ENCODE data around the gene CTAGE9.
"Not testable (repeated sequence)": the region's sequence is repeated elsewhere in the genome, so short reads cannot be mapped to it uniquely, and the experiment has no call there.

Gene CTAGE9

DNA sequence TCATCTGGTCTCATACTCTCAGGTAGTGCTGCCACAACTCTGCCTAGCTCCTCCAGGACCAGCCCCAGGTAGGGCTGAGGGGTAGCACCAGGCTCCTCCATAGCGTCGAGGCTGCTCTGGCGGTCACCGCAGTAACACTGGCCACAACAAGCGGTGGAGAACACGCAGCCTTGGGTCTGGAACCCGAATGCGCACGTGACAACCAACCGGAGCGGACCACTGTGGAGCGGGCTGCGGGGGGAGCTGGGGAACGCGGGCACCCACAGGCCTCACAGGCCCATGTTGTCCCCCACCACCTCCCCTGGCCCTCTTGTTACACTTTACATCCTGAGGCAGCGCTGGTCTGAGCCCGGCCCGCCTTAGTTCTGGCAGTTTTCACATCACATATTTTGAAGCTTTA lies at the start of gene CTAGE9:
TSS of gene CTAGE9 (minus strand) at position 101 of the 400 bp plus-strand sequence. CDS start at position 101, 0 bp downstream.
- in situ Hi-C loops (cut with HindIII; ENCODE audit: low sequenced_read_pairs): not testable (repeated sequence)

GRCh38 chr6:131758920-131759319 lies 48.1 kb upstream of the CTAGE9 start:
- in situ Hi-C loops (cut with HindIII; ENCODE audit: low sequenced_read_pairs): no loop called here

DNA sequence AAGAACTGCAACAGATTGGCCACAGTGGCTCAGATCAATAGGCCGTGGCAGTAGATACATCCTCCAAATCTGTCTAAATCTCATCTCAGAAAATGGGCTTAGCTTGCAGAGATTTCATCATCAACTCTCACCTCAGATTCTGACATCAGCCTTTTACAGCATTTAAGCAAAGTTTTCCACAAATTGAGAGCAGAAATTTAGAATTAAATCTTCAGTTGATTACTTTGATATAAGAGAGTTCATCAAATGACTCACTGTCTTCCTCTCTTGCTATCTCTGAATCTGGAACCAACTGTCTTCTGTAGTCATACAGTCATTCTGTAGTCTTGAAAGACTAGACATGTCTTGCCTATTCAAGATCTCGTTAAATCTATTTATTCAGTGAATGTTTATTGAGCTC lies 45.2 kb upstream of the CTAGE9 start:
- in situ Hi-C loops (cut with HindIII; ENCODE audit: low sequenced_read_pairs): no loop called here

DNA sequence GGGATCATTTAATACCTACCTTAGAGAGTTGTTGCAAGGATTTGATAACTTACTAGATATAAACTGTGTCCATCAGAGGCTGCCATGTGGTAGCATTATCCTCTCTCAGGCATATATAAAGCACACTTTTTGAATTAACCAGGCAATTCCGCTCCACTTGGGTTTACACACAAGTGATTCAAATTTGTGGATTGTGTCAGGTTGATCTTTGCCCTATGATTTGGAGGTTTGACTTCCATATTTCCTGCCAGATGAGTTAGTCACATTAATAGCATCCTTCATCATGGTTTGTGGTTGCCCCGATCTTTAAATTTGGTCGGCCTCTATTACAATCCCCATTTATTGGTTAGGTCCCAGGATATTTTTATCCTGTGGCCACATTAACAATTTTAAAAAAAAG lies 44.8 kb upstream of the CTAGE9 start:
- in situ Hi-C loops (cut with HindIII; ENCODE audit: low sequenced_read_pairs): no loop called here

DNA sequence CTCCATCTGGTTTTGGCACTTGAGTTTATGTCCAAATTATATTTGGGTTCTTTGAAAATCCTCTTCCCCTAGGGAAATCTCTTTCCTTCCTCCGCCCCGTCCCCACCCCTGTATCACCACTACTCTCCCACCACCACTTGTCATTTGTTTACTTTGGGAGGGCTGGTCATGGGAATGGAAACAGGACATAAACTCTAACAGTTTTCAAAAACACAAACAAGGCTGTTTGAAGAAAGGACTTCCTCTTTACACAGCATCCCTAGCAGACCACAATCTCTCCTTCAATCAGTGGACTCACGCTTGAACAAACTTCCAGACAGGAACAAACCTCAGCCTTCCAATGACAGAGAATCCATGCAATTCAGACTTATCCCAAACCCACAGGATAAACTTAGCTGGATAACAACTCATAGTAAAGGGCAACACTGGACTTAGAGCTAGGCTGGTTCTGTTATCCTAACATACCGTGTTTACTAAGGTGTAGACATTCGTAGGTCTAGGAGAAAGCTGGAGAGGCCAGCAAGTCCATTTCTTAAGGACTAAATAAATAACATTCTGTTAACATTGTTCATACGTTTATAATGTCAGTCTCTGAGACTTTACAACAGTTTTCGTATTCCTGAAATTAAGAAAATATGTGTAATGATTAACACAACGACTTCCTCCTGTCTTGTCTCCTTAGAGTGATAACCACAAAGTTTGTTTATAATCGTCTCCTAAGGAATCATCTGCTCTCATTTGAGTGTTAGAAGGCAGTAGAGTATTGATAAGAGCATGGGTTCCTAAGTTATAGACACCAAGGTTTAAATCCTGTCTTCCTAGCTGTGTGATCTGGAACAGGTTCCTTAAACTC lies 44.1 kb upstream of the CTAGE9 start:
- in situ Hi-C loops (cut with HindIII; ENCODE audit: low sequenced_read_pairs): no loop called here

- in situ Hi-C loops (cut with HindIII; ENCODE audit: low sequenced_read_pairs): no loop called here
Measured at GRCh38 chr6:131754088-131754487, 43.3 kb upstream of the CTAGE9 start.

DNA sequence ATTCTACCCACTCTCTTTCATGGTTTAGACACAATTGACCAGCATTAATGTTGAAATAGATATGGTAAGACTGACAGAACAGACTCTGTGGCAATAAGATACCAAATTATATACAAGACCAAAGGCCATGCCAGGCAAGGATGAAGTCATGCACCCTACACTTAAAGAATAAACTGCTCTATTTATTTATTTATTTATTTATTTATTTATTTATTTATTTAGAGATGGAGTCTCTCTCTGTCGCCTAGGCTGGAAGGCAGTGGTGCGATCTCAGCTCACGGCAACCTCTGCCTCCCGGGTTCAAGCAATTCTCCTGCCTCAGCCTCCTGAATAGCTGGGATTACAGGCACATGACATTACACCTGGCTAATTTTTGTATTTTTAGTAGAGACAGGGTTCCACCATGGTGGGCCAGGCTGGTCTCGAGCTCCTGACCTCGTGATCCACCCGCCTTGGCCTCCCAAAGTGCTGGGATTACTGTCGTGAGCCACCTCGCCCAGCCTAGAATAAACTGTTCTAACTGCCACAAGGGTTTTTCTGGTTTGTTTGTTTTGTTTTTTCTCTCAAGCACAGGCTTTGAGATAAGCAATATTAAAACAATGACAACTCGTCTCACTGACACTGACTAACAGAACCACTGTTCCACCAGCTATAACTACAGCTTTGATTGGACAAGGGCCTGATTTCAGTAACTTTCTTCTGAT lies 40.3 kb upstream of the CTAGE9 start:
- in situ Hi-C loops (cut with HindIII; ENCODE audit: low sequenced_read_pairs): not testable (repeated sequence)

GRCh38 chr6:131749023-131749422 lies 38.2 kb upstream of the CTAGE9 start:
- in situ Hi-C loops (cut with HindIII; ENCODE audit: low sequenced_read_pairs): no loop called here

DNA sequence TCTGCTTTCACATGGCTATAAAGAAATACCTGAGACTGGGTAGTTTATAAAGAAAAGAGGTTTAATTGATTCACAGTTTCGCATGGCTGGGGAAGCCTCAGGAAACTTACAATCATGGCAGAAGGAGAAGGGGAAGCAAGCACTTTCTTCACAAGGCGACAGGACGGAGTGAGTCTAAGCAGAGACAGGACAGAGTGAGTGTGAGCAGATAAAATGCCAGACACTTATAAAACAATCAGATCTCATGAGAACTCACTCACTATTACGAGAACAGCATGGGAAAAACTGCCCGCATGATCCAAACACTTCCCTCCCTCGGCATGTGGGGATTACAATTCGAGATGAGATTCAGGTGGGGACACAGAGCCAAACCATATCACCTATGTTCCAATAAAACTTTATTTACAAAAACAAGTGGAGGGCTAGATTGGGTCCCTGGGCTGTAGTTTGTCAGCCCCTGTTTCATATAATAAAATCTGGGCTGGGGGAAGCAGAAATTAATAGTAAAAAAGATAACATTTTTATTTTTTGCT lies 37.1 kb upstream of the CTAGE9 start:
- in situ Hi-C loops (cut with HindIII; ENCODE audit: low sequenced_read_pairs): no loop called here

DNA sequence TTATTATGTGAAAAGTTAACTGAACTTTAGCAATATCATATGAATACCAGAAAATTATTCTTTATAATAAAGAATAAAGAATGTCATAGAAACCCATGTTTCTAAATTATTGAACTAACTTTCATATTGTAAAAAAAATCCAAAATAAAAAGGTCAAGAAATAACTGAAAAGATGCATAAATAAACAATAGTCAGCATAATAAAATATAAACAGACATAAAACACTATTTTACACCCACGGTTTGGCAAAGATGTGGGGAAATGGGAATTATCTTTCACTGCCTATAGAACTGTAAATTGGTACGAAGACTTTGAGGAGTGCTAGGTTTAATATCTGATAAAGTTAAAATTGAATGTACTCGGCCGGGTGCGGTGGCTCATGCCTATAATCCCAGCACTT lies 34.7 kb upstream of the CTAGE9 start:
- in situ Hi-C loops (cut with HindIII; ENCODE audit: low sequenced_read_pairs): no loop called here

- in situ Hi-C loops (cut with HindIII; ENCODE audit: low sequenced_read_pairs): no loop called here
Measured at GRCh38 chr6:131744432-131745287, 33.8 kb upstream of the CTAGE9 start.

DNA sequence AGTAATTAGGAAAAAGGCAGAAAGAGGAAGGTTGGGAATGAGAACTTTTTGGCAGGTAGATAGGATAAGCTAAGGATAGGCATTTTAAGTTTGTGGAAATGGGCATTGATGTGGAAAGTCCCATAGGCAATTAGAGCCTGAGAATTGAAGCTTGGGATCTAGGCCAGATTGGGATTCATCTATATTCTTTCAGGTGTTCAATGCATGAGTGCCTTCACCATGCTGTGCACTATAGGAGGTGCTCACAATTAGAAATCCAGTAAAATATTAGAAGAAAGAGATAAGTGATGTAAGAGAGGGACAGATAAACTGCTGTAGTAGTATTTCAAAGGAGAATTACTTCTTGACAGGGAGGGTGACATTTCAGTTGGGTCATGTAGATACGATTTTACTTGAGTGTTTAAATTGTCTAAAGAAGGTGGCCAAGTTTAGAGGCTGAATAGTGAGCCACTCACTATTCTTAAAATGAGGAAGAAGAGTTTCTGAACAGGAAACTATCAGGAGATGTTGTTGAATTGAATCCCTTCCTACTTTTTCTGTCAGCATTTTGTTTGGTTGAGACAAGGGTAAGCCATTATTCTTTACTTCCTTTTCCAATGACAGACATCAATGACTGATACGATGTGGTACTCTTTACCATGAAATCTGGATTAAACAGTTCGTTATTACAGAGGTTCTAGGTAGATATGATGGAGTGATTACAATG lies 31.0 kb upstream of the CTAGE9 start:
- in situ Hi-C loops (cut with HindIII; ENCODE audit: low sequenced_read_pairs): no loop called here

DNA sequence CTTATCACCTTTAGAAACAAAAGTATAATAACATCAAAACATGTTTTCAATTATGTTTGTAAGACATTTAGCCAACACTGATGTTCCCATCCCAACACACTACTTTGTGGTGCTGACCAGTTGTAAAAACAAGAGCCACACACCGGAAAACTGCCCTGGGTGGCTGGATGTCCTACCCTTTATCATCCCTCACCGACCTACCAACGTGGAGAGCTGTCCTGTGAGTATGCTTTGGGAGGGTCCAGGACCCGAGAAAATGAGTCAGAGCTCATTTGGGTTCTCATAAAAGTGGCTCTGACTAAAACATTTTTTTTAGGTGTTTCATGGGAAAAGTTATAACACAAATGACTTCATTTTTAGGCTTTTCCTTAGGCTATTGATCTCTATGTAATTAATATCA lies 29.3 kb upstream of the CTAGE9 start:
- in situ Hi-C loops (cut with HindIII; ENCODE audit: low sequenced_read_pairs): no loop called here

DNA sequence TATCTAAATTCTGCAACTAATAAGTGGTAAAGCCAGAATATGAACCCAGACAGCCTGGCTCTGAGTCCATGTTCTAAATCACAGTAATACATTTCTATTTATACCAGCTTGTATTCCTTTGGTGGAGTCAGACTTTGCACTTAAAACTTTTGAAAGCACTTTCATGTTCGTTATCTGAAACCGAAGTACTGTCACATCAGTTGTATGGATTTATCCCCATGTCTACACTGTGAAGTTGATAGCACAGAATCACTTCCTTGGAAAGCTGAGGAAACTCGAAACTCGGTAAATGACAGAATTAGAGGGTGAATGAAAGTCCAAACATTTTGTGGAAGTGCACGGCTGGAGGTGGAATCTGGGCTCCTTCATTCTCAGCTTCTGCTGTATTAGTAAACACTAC lies 28.3 kb upstream of the CTAGE9 start:
- in situ Hi-C loops (cut with HindIII; ENCODE audit: low sequenced_read_pairs): no loop called here

DNA sequence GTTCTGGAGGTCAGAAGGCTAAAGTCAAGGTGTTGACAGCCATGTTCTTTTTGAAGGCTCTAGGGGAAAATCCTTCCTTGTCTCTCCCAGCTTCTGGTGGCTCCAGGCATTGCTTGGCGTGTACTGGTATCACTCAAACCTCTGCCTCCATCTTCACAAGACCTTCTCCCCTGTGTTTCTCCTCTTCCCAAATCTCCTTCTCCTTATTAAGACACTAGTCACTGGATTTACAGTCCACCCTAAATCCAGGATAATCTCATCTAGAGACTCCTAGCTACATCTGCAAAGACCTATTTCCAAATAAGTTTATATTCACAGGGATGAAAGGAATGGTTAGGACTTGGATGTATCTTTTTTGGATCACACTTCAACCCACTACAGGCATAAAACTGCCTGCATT lies 26.0 kb upstream of the CTAGE9 start:
- in situ Hi-C loops (cut with HindIII; ENCODE audit: low sequenced_read_pairs): no loop called here

DNA sequence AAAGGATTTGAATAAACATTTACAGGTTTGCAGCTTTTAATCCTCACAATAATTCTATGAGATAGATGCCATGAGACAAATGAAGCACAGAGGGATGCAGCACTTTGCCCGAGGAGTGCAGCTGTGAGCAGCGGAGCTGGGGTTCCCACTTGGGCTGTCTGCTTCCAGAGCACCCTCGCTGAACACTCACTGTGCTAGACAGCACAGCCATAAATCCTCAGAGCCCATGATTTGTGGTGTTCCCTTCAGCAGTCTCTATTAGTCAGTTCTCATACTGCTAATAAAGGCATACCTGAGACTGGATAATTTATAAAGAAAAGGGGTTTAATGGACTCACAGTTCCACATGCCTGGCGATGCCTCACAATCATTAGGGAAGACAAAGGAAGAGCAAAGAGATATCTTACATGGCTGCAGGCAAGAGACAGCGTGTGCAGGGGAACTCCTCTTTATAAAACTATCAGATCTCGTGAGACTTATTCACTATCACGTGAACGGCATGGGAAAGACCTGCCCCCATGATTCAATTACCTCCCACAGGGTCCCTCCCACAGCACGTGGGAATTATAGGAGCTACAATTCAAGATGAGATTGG lies 25.3 kb upstream of the CTAGE9 start:
- in situ Hi-C loops (cut with HindIII; ENCODE audit: low sequenced_read_pairs): no loop called here

- in situ Hi-C loops (cut with HindIII; ENCODE audit: low sequenced_read_pairs): no loop called here
Measured at GRCh38 chr6:131733376-131734016, 22.7 kb upstream of the CTAGE9 start.

DNA sequence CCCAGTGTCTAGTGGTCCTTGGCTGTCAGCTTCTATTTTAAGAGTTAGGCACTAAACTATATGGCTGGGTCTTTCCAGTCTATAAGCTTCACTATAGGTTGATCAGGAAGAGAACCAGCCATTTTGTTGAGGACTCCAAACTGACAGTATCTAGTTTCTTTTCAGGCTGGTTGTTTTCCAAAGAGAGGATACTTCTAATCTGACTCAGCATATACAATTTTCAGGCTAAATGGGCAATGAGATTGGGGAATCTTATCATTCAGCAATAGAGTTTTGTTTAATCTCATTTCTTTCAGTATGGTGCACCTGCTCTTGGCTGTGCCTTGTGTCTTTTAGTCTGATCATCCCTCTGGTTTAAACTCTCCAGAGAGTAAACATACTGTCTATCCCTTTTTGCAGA lies 20.4 kb upstream of the CTAGE9 start:
- in situ Hi-C loops (cut with HindIII; ENCODE audit: low sequenced_read_pairs): no loop called here

- in situ Hi-C loops (cut with HindIII; ENCODE audit: low sequenced_read_pairs): no loop called here
Measured at GRCh38 chr6:131730264-131730663, 19.4 kb upstream of the CTAGE9 start.

- in situ Hi-C loops (cut with HindIII; ENCODE audit: low sequenced_read_pairs): no loop called here
Measured at GRCh38 chr6:131729550-131729949, 18.7 kb upstream of the CTAGE9 start.

Measured in DLD1 (cell line).